MM.1S (cell line): Measurements from ENCODE around the gene AMIGO3.
"Not testable (repeated sequence)": the region's sequence is repeated elsewhere in the genome, so short reads cannot be mapped to it uniquely, and the experiment has no call there.

Experiments
- EZH2phosphoT487 ChIP-seq: fragments of 300-600 bp; sonication (generic); IDR thresholded peaks from 2 replicates; pipeline ENCODE4 v1.6.1; 2018; ENCODE audit warnings: antibody characterized with exemption, low read length
- TF ChIP-seq, protein P1 (sequence below): fragments of 300-600 bp; sonication (generic); IDR thresholded peaks from 2 replicates; pipeline ENCODE4 v1.5.1; 2016; ENCODE audit warnings: antibody characterized with exemption, low read length, mixed read lengths

DNA sequence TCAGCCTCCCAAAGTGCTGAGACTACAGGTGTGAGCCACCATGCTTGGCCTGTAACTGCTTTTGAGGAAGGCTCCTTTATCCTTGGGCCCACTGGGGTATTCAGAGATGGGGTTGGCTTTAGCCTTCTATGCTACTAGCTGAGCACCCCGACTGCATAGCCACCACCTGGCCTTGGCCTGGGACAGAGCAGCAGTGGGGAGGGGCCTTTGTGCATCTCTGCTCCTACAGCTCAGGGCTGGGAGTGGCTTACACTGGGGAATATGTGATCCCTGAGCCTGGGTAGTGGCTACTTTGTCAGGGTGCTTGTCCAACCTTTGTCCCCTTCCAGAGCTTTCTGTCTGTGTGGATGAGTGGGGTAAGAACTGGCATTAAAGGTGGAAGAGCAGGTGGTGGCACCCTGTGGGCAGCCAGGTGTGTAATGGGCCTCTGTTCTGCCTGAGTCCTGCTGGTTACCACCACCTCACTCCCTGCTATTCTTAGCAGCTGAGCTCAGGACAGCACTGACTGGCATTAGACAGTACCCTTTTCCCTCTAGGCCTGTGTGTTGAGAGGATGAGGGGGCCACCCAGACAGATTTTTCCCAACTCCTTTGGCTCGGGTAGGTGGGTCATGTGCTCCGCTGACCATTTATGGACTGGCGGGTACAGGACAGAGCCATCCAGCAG, 24.0 kb downstream of the AMIGO3 start:
- TF ChIP-seq, protein P1, sequence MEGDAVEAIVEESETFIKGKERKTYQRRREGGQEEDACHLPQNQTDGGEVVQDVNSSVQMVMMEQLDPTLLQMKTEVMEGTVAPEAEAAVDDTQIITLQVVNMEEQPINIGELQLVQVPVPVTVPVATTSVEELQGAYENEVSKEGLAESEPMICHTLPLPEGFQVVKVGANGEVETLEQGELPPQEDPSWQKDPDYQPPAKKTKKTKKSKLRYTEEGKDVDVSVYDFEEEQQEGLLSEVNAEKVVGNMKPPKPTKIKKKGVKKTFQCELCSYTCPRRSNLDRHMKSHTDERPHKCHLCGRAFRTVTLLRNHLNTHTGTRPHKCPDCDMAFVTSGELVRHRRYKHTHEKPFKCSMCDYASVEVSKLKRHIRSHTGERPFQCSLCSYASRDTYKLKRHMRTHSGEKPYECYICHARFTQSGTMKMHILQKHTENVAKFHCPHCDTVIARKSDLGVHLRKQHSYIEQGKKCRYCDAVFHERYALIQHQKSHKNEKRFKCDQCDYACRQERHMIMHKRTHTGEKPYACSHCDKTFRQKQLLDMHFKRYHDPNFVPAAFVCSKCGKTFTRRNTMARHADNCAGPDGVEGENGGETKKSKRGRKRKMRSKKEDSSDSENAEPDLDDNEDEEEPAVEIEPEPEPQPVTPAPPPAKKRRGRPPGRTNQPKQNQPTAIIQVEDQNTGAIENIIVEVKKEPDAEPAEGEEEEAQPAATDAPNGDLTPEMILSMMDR = not testable (repeated sequence)
- not testable (repeated sequence) for TF ChIP-seq EZH2phosphoT487
